Measurements from ENCODE around the gene JMY. TPM values are rescaled to one million over a fixed set of nuclear protein-coding genes. Genes with fewer than 3 reads are reported as not detected.

JMY gene
- total RNA-seq, 1 donor = 30.8 TPM

DNA sequence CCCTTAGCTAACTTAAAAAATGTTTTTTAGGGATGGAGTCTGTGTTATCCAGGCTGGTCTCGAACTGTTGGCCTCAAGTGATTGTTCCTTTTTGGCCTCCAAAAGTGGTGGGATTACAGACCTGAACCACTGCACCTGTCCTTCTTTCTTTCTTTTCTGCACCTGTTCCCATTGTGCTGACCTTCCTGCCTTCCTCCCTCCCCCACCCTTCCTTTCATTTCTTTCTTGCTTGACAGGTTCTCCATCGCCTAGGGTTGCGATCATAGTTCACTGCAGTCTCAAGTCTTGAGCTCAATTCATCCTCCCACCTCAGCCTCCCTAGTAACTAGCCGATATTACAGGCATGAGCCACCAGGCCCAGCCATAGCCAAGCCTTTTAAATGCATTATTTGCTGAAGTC is 20.6 kb downstream of the JMY start:
- TF ChIP-seq, protein P1, sequence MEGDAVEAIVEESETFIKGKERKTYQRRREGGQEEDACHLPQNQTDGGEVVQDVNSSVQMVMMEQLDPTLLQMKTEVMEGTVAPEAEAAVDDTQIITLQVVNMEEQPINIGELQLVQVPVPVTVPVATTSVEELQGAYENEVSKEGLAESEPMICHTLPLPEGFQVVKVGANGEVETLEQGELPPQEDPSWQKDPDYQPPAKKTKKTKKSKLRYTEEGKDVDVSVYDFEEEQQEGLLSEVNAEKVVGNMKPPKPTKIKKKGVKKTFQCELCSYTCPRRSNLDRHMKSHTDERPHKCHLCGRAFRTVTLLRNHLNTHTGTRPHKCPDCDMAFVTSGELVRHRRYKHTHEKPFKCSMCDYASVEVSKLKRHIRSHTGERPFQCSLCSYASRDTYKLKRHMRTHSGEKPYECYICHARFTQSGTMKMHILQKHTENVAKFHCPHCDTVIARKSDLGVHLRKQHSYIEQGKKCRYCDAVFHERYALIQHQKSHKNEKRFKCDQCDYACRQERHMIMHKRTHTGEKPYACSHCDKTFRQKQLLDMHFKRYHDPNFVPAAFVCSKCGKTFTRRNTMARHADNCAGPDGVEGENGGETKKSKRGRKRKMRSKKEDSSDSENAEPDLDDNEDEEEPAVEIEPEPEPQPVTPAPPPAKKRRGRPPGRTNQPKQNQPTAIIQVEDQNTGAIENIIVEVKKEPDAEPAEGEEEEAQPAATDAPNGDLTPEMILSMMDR (IDR thresholded peaks at IDR 0.05; ENCODE audit: extremely low read depth, low read depth, low read length) = no peak
- H3K4me3 ChIP-seq (ENCODE audit: insufficient read depth, low read length) = no peak overlapping the region
- no peak overlapping the region for H2AFZ ChIP-seq (ENCODE audit: low read length)
- H3K27me3 ChIP-seq (ENCODE audit: insufficient read depth, low read length) = no peaks in the 10 kb centered on the region
- H3K36me3 ChIP-seq (ENCODE audit: insufficient read depth, low read length) = no peaks in the 10 kb centered on the region
- H3K9me3 ChIP-seq (ENCODE audit: low read depth, low read length) = no peaks in the 10 kb centered on the region
- no peak for DNase-seq (ENCODE audit: insufficient read length, low spot score, missing footprints)
- H3K79me2 ChIP-seq (ENCODE audit: insufficient read depth, low read length) = peaks cover 6% of the 10 kb centered on the region
- no peak overlapping the region for H3K27ac ChIP-seq (ENCODE audit: low read depth, low read length)
- peaks cover 34% of the 10 kb centered on the region for H4K20me1 ChIP-seq (ENCODE audit: insufficient read depth, low read length)
- H3K4me2 ChIP-seq (ENCODE audit: insufficient read depth, low read length) = no peak overlapping the region
- peaks cover 5% of the 10 kb centered on the region for H3K4me1 ChIP-seq (ENCODE audit: insufficient read depth, low read length)

DNA sequence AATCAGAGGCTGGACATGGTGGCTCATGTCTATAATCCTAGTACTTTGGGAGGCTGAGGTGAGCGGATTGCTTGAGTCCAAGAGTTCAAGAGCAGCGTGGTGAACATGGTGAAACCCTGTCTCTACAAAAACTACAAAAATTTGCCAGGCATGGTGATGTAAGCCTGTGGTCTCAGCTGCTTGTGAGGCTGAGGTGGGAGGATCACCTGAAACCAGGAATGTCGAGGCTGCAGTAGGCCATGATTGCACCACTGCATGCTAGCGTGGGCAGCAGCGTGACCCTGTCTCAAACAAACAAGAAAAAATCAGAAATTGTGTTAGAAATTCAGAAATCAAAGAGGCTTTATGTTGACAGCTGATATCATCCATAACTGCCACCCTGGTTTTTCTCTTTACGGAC is 21.4 kb downstream of the JMY start:
- H3K4me2 ChIP-seq (ENCODE audit: insufficient read depth, low read length) = no peak overlapping the region
- no peaks in the 10 kb centered on the region for H3K9me3 ChIP-seq (ENCODE audit: low read depth, low read length)
- H3K4me1 ChIP-seq (ENCODE audit: insufficient read depth, low read length) = peaks cover 5% of the 10 kb centered on the region
- H3K79me2 ChIP-seq (ENCODE audit: insufficient read depth, low read length) = peaks cover 6% of the 10 kb centered on the region
- no peak for DNase-seq (ENCODE audit: insufficient read length, low spot score, missing footprints)
- H4K20me1 ChIP-seq (ENCODE audit: insufficient read depth, low read length) = peaks cover 34% of the 10 kb centered on the region
- H2AFZ ChIP-seq (ENCODE audit: low read length) = no peak overlapping the region
- H3K27ac ChIP-seq (ENCODE audit: low read depth, low read length) = no peak overlapping the region
- TF ChIP-seq, protein P1 (IDR thresholded peaks at IDR 0.05; ENCODE audit: extremely low read depth, low read depth, low read length) = no peak
- H3K27me3 ChIP-seq (ENCODE audit: insufficient read depth, low read length) = no peaks in the 10 kb centered on the region
- H3K36me3 ChIP-seq (ENCODE audit: insufficient read depth, low read length) = no peaks in the 10 kb centered on the region
- H3K4me3 ChIP-seq (ENCODE audit: insufficient read depth, low read length) = no peak overlapping the region

DNA sequence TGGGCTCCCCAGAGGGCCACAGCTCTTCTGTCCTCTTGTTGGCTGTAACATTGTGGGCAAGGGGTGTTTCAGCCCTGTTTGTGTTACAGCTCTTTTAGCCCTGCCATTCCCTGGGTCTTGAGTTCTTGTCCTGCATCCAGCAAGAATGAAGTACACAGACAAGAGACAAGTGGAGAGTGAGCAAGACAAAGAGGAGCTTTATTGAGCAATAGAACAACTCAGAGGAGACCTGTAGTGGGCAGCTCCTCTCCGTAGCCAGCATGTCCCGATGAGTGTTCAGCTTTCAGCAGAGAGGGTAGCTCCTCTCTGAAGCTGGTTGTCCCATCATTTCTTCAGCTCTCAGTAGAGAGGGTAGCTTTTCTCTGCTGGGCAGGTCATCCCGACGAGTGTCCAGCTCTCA is 22.9 kb downstream of the JMY start:
- Histone ChIP-seq H3K36me3 (ENCODE audit: insufficient read depth, low read length) (no peaks in the 10 kb centered on the region), H3K27me3 (ENCODE audit: insufficient read depth, low read length) (no peaks in the 10 kb centered on the region), H4K20me1 (ENCODE audit: insufficient read depth, low read length) (peaks cover 34% of the 10 kb centered on the region), H3K27ac (ENCODE audit: low read depth, low read length) (no peak overlapping the region), H3K9me3 (ENCODE audit: low read depth, low read length) (no peaks in the 10 kb centered on the region), H3K4me3 (ENCODE audit: insufficient read depth, low read length) (no peak overlapping the region), H3K4me1 (ENCODE audit: insufficient read depth, low read length) (peaks cover 5% of the 10 kb centered on the region), H2AFZ (ENCODE audit: low read length) (no peak overlapping the region), H3K79me2 (ENCODE audit: insufficient read depth, low read length) (peaks cover 6% of the 10 kb centered on the region), H3K4me2 (ENCODE audit: insufficient read depth, low read length) (no peak overlapping the region)
- no peak for DNase-seq (ENCODE audit: insufficient read length, low spot score, missing footprints)
- TF ChIP-seq, protein P1 (IDR thresholded peaks at IDR 0.05; ENCODE audit: extremely low read depth, low read depth, low read length) = no peak

DNA sequence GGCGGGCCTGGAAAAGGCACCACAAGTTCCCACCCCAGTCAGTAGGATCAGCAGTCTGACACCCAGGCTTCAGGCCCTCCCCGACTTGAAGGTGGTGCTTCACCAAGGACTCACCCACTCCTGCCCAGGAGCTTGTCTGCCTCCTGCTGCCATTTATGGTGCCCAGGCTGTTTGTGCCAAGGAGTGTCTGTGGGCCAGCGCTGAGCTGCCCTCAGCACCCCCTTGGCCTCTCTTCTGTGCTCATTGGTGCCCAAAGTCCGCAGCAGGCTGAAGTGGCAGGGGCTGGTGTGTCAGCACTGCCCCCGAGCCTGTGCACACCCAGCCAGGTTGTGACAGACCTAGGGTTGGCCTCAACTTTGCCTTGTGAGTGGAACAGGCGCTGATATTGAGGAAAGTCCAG is 23.5 kb downstream of the JMY start:
- Histone ChIP-seq H3K9me3 (ENCODE audit: low read depth, low read length) (no peaks in the 10 kb centered on the region), H3K79me2 (ENCODE audit: insufficient read depth, low read length) (peaks cover 6% of the 10 kb centered on the region), H3K36me3 (ENCODE audit: insufficient read depth, low read length) (no peaks in the 10 kb centered on the region), H3K4me2 (ENCODE audit: insufficient read depth, low read length) (no peak overlapping the region), H4K20me1 (ENCODE audit: insufficient read depth, low read length) (peaks cover 34% of the 10 kb centered on the region), H2AFZ (ENCODE audit: low read length) (no peak overlapping the region), H3K27ac (ENCODE audit: low read depth, low read length) (no peak overlapping the region), H3K27me3 (ENCODE audit: insufficient read depth, low read length) (no peaks in the 10 kb centered on the region), H3K4me1 (ENCODE audit: insufficient read depth, low read length) (peaks cover 5% of the 10 kb centered on the region), H3K4me3 (ENCODE audit: insufficient read depth, low read length) (no peak overlapping the region)
- DNase-seq (ENCODE audit: insufficient read length, low spot score, missing footprints) = no peak
- TF ChIP-seq, protein P1 (IDR thresholded peaks at IDR 0.05; ENCODE audit: extremely low read depth, low read depth, low read length) = no peak
